GM11168 (cell line): Measurements from ENCODE around the gene SYNE1.

Experiments
- in situ Hi-C: fragments of 300-500 bp; cut with MboI; formaldehyde crosslinking; loops from one replicate; pipeline ENCODE4 v1.12.0; 2022; ENCODE audit warnings: low sequenced_read_pairs; ENCODE audit not compliant: unreplicated experiment

The SYNE1 gene

DNA sequence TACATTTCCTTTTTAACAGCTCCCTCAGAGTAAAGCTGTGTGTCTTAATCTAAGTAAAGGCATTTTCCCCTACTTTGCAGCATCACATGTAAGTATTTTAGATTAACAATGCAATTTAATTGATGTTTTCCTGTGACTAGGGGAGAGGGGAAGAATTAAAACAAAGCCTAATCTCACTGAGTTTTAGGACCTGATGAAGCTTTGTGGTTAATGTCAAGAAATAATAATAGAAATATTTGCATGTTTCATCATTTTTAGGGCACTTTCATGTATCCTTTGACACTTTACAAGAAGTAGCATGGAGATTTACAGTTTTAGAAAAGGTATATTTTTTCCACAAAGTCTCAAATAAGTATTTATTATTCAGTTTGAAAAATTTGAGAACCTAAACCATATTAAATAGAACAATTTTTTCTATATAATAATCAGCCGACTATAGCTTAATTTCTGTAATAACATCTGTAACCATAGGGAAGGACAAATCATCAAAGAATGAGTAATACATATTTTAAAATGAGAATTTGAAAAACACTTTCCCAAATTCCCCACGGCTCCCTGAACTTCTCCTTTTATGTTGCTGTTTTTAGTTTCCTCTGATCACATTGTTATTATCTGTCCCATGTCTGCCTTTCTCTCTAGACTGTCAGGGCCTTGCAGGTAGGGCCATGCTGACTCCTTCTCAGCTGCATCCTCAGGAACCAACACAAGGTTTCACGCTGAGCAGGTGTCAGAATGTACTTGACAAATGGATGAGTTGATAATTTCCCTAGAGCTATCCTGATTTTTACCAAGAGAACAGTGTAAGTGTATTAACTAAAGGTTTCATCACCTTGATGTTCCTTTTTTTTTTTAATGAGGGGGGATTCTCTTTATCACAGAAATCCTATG lies 338.1 kb downstream of the SYNE1 start:
- in situ Hi-C loops = no loop called here

DNA sequence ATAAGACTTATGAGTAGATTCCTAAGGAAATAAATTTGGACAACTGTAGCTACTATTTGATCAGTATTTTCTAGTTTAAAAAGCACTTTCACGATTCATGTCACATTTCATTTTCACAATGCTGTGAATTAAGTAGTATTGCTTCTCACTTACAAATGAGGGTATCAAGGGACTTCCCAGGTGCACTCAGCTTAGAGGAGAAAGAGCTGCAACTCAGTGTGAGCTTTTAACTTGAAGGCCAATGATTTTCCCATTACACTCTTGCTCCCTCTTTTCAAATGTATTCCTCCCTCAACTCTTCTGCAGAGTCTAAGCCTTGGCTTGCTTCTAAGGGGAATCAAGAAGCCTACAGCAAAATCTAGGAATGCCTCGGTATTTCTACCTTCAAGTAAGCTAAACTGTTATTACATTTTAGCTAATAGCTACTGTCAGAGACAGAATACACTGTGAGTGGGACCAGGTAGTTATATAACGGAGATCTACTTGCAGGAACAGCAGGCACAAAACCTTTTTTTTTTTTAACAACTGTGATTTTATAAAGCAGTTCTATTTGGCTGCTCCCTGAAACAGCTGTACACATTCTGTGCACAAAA lies 339.0 kb downstream of the SYNE1 start:
- in situ Hi-C loops = no loop called here

DNA sequence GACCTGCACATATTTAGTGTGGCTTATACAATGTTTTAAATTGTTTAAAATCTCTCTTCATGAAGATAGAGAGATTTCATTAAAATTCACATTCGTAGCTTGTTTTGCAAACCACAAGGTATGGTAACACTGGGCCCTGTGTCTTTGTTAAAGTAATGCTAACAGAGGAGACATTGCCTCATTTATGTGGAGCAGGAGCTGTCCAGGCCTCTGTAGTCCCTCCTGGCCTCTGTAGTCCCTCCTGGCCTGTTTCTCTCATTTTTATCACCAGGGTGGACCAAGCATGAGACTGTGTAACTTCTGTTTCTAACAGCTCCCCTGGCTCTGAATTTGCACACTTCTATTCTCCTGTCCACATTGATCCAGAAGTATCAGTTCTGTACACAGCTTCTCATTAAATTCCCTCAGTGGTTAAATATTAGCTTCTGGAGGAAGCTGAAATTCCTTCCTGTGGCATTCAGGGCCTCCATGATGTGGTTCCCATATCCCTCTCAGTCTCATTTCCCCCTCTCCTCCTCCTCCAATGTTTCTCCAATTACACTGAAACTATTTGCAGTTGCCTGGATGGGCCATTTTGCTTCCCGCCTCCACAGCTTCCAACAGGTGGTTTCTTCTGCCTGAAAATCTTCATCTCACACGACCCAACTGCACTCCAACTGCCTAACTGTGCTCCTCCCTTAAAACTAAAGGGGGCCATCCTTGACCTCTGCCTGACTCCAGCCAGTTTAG lies 340.4 kb downstream of the SYNE1 start:
- in situ Hi-C loops = no loop called here

DNA sequence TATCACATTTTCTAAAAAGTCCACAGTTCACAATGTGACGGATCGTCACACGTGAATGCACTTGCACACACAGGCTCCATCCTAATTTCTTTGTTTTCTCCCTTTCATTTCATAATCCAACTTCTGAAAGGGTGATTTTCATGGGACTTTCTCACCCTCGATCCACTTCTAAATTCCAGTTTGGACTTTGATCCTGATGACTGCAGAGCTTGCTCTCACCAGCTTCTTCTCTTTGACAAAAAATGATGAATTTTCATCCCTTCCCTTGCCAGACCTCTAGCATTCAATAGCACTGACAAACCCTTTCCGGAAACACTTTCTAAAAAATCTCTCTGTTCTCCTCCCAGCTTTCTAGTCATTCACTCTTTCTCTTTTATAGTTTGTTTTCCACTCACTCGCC lies 341.2 kb downstream of the SYNE1 start:
- in situ Hi-C loops = no loop called here

DNA sequence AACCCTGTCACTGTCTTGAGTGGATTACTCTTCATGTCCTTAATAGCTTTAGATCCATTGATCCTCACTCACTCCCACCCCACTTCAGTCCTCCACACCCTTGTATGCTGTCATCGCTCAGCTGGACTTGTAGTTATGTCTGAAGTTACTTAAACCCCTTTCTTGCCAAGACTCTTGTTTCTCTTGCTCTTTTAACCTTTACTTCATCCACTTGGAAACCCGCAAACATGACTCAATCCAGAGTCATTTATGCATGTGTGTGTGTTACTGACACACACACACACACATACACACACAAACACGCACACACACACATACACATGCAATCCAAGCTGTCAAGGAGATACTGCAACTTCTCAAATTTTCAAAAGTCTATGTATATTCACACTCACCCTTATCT lies 341.8 kb downstream of the SYNE1 start:
- in situ Hi-C loops = no loop called here

DNA sequence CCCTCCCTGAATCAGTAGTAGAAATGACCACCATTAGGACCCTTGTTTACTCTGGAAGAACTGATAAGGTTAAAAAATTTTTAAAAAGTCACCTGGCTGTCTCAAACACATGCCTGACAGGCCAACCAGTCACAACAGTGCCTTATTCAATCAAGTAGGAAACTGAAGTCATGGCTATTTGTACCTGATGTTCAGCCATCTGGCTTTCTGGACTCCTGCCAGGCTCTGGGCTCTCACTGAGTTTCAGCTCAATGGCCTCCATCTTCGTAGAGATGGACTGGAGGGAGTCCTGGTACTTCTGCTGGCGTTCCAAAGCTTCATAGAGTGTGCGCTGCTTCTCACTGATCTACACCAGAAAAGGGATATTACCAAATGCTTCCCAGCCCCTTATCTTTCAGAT lies 343.8 kb downstream of the SYNE1 start:
- in situ Hi-C loops = no loop called here

DNA sequence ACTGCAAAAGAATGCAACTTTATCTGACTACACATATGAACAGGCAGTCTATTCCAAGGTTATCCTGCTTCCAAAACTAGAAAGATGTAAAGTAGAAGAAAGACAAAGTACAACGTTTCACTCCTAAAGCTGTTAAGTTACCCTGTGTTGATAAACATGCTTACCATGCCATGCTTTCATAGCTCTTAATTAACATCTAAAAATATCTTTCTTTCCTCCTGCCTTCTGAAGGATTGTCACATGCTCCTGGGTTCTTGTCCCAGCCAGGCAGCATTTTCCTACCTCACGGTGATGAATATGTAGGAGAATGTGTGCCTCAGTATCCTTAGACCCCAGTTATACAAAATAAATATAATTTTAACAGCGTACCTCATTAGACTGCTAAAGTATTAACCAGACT lies 344.6 kb downstream of the SYNE1 start:
- in situ Hi-C loops = no loop called here

DNA sequence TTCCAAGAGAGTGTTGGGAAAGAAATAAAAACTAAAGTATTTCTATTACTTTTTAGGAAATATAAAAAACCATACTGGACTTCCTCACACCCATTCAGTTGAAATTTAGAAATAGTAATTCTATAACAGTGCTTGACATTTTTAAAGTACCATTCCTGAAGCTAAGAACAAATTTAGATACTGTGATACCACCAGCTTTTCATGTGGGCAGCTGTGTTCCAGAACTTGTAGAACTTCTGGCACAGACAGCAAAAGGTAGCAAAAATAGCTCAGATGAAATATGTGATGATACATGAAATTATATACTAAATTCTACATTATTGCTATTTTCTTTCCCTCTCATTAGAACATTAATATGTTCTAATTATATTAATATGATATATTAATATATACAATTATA lies 346.5 kb downstream of the SYNE1 start:
- in situ Hi-C loops = no loop called here

DNA sequence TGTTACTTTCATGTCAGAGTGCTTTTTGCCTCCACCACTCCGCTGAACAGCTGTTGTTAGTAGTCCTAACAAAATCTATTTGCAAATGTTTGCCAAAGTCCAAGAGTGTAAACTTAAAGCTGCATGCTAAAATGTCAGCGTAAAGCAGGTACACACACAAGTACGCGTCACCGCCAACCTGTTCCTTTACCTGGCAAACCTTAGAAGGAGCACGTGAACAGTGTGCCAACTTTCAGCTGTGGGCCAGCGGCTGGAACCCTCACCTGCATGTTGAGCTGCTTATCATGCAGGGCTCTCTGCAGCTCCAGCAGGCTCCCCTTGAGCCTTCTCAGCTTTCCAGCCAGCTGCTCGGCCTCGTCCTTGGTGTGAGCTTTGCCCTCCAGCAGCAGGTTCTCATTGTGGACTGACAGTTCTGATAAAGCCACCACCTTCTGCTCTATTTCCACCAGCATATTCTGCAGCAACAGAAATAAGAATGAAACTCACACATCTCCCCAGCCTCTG lies 359.3 kb downstream of the SYNE1 start:
- in situ Hi-C loops = no loop called here

DNA sequence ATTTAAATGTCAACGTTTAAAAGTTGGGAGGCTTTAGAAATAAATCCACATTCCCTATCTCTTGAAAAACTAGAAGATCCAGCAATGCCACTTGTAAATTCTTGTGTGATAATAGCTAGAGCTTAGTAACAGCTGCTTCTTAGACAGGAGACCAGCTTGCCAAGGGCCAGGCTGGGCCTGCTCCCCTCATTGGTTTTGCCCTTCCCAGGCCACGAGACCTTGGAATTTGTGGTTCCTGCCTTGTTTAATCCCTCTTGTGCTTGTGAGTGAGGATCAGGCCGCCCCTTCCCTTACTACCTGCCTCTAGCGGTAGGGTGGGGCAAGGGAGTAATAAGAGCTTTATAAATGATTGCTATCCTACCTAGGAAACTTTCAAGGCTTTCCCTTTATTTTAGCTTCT lies 363.5 kb downstream of the SYNE1 start:
- in situ Hi-C loops = loop anchor here (25.0 kb wide), 1 partner anchor 511 kb away; no protein-coding TSS in a partner anchor

DNA sequence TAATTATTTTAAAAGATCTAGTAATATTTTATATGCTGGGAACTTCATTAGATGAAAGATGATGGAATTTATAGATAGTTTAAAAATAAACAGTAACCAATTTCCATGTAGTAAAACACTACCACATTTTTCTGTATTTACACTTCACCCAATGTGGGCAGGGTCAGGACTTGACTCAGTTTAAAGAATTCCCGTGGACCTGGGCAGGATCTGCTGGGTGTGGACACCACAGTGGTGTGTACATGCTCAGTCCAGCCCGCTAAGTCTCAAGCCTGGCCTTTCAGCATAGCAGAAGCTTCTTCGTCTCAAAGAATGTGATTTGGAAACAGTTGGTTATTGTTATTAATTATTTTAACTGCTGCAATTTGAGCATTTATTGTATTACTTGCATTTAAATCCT lies 364.2 kb downstream of the SYNE1 start:
- in situ Hi-C loops = loop anchor here (25.0 kb wide), 1 partner anchor 511 kb away; no protein-coding TSS in a partner anchor

DNA sequence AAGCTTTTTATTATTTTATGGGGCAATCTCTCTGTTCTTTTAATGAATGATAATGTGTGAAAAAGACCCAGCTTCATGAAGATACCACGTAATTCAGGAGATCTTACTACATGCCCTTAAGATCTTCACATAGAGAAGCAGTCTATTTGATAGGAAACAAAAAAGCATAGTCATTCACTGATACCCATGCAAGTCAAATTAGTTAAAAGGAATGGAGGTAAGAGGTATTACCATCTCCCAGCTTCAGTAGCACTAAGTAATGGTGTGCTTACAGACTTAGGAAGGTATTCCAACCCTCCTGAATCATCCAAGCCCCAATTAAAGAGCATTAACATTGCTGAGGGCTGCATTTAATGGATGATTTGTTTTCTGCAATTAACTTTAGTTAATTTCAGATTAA lies 364.7 kb downstream of the SYNE1 start:
- in situ Hi-C loops = loop anchor here (25.0 kb wide), 1 partner anchor 510 kb away; no protein-coding TSS in a partner anchor

DNA sequence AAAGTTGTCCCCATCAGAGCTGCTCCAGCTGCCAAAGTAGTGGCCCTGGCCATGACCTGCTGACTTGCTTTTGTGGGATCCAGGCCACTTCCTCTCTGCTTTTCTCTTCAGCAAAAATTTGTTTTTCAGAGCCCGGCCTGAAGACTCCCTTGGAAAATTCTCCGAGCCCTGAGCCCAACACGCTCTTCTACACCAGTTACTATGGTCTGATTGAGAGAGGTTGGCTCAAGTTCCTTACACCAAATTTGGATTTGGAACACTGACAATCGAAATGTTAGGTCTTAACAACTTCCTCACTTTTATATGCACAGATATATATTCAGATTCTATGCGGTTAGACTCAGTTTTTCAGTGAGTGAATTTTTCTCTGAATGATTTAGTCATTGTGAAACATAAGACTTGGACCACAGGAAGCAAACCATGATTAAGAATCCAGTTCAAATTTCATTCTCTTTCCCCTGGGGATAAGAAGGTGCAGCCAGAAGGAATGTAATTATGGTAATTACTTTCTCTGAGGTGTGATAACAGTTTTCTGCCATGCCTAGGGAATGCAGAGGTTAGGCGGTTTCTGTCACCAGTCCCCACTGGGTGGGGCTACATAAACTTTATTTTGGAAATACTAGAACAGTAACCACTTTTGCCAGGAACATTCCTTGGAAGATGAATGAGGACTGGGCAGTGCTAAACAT lies 365.2 kb downstream of the SYNE1 start:
- in situ Hi-C loops = loop anchor here (25.0 kb wide), 1 partner anchor 510 kb away; no protein-coding TSS in a partner anchor

DNA sequence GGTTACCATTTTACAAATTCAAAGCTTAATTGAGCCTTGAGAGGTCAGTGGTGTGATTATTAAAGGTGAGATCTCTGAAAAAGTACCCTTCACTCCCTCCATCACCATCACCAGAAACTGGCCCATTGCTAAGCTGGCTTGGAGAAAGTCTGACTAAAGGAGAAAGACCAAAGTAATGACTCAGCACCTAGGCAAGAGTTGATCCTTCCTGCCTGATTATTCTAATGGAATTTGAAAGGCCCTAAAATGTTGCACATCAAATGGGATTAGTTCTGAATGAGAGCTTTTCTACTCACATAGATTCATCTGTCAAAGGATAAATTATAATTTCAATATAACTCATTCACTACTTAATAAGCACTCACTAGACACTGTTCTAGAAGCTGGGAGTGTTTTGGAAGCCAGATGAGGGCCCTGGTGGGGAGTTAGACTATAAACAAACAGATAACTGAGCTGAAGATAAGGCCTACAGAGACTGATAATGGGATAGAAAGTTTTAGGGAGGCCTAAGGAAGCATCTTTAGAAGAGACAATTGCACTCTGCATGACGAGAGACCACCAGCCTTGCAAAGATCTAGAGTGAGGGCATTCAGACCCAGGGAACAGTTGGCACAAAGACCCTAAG lies 366.7 kb downstream of the SYNE1 start:
- in situ Hi-C loops = loop anchor here (25.0 kb wide), 1 partner anchor 508 kb away; no protein-coding TSS in a partner anchor

DNA sequence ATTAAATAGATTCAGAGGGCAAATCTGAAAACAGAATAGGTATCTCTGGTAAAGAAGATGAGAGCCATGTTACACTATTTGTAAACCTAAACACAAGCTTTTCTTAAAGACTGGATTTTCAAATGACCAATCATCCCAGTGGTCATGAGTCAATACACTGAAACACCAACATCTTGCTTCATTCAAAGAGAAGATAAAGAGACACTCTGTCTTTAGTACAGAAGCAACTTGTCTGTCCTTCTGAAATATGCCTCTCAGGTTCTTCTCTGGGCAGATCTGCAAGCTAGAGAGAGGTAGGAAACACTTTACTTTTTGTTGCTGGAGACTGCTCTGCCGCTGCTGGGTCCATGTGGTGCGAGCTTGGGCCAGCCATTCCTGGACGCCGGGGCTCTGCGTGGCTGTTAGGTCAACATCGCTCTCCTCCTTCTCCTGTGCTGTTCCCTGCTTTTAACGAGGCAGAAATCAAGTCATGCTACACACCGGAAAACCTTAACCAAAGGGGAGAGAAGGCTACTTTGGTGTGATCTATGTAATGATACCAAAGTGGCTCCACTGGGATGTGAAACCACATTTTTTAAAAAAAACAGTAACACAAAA lies 368.2 kb downstream of the SYNE1 start:
- in situ Hi-C loops = loop anchor here (25.0 kb wide), 1 partner anchor 507 kb away; no protein-coding TSS in a partner anchor

DNA sequence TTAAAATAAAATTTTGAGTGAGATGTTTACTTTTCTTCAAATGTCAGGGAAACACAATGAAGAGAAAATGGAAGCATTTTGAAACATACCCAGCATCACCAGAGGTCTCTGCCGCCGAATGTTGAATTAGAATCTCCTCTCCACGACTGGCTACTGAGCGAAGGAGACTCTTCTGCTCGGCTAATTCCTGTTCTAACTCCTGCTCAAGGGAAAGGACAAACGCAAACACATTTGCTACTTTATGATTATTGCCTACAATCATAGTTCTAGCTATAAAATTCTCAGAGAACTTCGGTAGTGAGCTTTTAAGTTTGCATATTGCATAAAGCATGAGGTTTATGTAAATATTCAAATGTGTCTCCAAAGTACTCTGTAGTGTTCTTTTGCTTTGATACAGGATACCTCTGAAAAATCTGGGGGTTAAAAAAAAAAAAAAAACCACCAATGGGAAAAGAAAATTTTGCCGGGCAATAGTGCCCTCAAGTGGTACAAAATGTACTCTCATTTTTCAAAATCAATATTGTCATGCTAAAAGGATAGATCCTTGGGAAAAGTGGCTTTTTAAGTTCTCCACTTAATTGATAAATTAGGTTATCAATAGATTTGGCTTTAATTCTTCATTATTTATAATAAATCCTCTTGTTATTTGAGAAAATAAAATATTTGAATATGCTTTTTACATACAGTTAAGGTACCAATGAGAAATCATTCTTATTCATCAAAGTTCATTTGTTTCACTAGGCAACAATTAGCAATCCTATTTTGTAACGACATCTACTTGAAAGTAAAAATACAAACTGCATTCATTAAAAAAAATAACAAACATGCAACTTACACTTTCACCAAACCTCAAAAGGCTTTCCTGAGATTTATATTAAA lies 369.0 kb downstream of the SYNE1 start:
- in situ Hi-C loops = loop anchor here (25.0 kb wide), 1 partner anchor 506 kb away; no protein-coding TSS in a partner anchor

DNA sequence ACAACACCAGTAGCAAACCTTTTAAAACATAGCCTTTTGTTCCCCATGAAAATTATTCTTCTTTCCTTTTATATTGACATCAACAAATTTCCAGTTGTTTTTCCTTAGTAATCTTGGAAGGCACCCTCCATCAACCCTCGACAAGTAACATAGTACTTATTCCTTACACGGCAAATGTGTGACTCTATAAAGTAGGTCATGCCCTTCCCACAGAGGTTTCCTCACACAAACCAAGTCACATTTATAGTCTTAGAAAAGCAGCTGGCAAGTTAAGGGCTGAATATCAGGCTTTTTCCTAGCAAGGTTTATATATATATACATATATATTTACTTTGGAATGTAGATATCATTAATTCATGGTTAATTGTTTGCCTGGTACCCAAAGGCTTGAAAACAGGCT lies 371.5 kb downstream of the SYNE1 start:
- in situ Hi-C loops = loop anchor here (25.0 kb wide), 1 partner anchor 503 kb away; no protein-coding TSS in a partner anchor

DNA sequence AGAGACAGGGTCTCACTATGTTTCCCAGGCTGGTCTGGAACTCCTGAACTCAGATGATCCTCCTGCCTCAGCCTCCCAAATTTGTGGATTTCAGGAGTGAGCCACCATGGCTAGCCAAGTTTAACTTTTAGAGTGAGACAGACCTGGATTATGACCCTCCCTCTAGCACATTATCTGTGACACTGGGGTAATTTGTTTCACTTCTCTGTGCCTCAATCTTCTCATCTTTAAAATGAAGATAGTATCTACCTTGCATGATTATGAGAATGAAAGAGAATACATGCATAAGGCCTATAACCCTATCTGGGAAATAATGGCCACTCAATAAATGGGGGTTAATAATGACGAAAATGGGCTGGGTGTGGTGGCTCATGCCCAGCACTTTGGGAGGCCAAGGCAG lies 373.6 kb downstream of the SYNE1 start:
- in situ Hi-C loops = loop anchor here (25.0 kb wide), 1 partner anchor 501 kb away; no protein-coding TSS in a partner anchor
